ENCODE results near the gene RSPH6A.

Gene RSPH6A

GRCh38 chr19:45814851-45815480 lies at the start of gene RSPH6A:
TSS of gene RSPH6A (minus strand) at chr19:45815308. CDS start at chr19:45815176, 132 bp downstream.
- no peak for DNase-seq

DNA sequence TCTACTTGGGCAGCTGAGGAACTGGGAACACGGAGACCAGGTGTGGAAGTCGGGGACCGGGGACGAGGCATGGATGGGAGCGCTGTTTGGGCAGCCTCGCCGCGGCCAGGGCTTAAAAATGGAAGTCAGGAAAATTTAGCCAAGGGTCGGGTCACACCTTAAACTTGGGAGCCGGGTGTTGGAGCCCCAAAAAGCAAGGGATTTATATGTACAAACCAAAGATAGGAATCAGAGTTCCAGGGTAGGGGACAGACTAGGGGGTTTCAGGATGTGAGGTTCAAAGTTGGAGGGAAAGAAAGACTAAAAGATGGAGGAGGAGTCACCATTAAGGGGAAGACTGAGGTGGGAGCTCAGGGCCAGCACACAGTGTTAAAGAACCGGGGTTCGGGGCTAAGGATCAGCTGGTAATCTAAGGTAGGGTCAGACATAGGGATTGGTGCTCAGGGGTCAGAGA lies 49.5 kb upstream of the RSPH6A start:
- no peak for DNase-seq

GRCh38 chr19:45863840-45864628 lies 48.9 kb upstream of the RSPH6A start, which contains the start of gene FOXA3:
TSS of gene FOXA3 (plus strand) at chr19:45864326. CDS start at chr19:45864457, 131 bp downstream.
- no peak for DNase-seq

DNA sequence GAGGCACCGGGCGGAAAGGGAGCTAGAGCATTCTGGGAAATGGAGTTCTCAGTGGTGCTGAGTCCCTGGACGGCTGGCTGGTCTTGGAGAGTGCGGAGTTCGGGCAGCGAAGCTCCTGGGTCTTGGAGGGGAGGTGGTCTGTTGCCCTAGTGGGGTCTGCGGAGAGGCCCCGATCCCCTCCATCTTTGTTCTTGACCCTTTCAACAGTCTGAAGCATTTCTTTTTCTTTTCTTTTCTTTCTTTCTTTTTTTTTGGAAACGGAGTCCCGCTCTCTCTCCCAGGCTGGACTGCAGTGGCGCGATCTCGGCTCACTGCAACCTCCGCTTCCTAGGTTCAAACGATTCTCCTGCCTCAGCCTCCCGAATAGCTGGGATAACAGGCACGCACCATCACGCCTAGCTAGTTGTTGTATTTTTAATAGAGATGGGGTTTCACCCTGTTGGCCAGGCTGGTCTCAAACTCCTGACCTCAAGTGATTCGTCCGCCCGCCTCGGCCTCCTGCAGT lies 48.3 kb upstream of the RSPH6A start:
- DNase-seq = no peak

DNA sequence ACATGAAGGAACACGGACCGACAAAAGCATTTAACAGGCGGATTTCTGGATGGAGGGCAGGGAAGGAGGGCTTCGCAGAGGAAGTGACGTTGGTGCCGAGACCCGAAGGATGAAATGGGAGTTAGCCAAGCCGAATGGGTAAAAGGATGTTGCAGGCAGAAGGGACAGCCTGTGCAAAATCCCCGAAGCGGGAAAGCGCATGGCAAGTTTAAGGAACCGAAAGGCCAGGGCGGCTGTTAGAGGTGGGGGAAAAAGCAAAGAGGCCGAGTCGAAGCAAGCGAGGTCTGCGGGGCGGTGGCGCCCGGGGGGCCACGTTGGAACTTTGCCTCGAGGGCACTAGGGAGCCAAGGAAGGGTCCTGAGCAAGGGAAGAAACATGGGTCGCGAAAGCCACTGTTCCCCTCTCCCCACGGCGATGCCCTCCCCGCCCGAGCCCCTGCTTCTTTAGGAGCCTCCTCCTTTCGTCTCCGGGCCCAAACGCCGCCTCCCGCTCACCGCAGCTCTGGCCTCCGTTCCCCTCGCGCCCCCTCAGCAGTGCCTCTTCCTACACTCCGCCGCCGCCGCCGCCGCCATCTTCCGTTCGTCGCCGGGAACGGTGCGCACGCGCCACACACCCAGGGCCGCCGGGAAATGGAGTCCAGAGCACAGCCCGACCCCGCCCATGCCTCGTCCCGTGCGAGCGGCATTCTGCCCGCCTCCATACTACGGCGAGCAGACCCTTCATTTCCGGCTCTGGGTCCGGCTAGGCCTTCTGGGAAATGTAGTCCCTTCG lies 47.6 kb upstream of the RSPH6A start, which contains the start of gene SYMPK:
SYMPK (minus strand) TSS at position 584 of the 771 bp plus-strand sequence. CDS start 8,652 bp downstream, outside the sequence.
- peak; percentile 98 for DNase-seq

DNA sequence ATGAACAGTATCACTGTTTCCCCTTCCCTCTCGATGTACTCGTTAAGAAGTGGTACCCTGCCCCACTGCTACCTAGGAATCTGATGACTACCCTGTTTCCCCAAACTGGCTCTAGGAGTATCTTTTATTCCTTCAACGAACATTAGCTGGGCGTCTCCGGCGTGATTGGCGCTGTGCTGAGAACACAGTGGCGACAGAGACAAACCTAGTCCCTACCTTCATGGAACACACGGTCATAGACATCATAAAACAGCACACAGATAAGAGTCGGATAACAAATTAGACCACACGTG lies 47.1 kb upstream of the RSPH6A start:
- DNase-seq = no peak

- DNase-seq = no peak
These were observed 45.5 kb upstream of the RSPH6A start for GRCh38 chr19:45860359-45861259.

GRCh38 chr19:45854167-45854778 lies 39.2 kb upstream of the RSPH6A start:
- no peak for DNase-seq

DNA sequence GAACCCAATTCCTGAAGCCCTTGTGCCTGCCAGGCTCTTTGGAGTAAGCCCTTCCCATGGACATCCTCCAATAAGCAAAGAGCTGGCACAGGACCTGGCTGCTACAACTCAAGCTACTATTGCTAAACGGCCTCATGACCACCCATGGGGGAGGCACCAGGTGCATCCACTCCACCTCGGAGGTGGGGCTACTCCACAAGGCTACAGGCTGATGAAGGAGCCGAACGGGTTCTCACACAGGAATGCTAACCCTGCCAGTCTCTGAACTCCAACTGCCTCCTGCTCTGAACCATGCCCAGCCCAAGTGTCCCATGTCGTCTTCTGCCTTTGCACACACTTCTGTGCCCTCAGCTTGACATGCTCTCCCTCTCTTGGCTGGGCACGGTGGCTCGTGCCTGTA lies 37.9 kb upstream of the RSPH6A start:
- no peak for DNase-seq

DNA sequence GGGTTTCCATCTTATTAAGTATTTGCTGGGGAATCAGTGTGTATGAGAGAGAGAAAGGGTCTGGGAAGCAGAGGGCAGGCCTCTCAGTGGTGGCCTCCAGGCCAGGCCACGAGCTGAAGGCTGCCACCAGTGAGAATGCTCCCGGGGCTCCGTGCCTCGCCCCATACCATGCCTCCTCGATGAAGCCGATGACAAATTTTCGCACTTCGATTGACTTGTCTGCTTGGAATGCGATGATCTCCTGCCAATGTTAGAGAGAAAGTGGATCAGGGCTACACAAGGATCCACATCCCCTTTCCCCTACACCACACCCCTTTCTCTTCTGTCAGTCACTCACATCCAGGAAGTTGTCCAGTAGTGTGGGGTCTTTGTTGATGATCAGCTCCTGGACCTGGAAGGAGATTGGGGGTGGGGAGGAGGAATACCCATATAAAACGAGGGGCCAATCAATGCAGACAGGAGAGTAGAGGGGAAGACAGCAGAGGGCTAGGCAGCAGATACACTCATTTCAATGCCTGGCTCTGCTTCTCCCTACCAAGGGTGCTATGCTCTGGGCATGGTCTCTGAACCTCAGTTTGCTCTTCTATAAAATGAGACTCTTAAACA lies 37.1 kb upstream of the RSPH6A start:
- DNase-seq = no peak

DNA sequence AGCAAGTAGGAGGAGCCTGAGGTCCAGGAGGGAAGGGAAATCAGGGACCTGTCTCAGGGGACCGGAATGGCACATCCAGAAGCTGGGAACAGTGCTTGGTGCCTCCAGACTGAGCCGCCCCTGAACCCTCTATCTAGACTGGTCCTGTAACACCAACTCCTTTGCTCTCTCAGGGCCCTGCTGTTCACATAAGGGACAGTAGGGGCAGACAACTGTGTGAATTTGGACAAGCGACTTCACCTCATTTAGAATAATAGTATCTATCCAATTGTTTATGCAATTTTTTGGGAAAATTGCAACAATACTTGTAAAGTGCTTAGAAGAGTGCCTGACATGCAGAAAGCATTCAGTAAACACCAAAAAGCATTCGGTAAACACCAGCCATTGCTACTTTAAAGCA lies 33.8 kb upstream of the RSPH6A start:
- no peak for DNase-seq

DNA sequence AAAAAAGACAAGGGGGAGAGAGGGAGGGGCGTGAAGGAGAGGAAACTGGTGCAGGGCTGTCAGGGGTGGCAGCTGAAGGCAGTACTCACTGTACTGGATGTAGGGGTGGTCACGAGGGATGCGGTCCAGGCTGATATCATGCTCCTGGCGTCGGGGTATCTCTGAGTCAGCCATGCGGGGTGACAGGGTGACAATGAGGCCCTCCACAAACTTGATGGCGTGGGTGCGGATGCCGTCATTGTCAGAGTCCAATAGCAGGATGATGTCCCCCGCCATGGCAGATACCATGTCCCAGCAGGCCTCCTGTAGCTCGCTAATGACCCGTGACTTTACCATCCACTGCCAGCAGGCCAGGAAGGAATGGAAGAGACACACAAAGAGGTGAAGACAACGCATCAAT lies 32.6 kb upstream of the RSPH6A start:
- DNase-seq = no peak

DNA sequence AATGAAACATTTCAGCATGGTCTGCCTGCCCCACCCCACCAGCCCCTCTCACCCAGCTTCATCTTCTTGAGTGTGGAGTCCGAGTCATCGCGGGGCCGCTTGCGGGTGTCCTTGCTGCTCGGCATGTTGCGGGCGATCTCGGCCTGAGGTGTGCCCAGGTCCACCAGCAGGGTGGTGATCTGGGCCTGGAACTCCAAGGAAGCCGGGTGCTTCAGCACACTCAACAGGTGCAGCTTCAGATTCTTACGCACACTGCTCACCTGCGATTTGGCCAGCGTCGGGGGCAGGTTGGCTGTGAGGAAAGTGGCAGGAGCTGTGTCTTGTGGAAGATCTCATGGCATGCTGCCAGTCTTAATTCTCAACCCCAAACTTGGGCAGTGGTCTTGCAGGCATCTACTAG lies 27.1 kb upstream of the RSPH6A start:
- DNase-seq = no peak

- DNase-seq = no peak
These were observed 19.9 kb upstream of the RSPH6A start for GRCh38 chr19:45834970-45835369.

- no peak for DNase-seq
These were observed 13.8 kb upstream of the RSPH6A start for GRCh38 chr19:45828945-45829344.

- DNase-seq = no peak
These were observed 13.4 kb upstream of the RSPH6A start for GRCh38 chr19:45828523-45828922.

GRCh38 chr19:45827459-45828093 lies 12.5 kb upstream of the RSPH6A start:
- DNase-seq = no peak

DNA sequence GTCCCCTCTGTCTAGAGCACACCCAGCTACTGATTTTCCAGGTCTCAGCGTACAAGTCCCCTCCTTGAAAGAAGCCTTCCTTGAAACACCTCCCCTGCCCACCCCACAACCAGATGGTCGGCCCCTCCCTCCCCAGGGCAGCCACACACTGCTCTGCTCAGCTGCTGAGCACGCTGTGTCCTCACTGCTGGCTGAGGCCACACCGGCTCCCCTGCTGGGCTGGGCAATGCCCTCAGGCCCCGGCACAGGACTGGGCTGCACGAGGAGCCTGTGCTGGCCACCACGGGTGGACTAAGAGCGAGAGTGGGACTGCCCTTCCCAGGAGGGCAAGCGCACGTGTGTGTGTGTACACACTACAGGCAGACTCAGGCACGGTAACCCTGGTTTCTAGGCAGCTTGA lies 11.8 kb upstream of the RSPH6A start:
- DNase-seq = no peak

DNA sequence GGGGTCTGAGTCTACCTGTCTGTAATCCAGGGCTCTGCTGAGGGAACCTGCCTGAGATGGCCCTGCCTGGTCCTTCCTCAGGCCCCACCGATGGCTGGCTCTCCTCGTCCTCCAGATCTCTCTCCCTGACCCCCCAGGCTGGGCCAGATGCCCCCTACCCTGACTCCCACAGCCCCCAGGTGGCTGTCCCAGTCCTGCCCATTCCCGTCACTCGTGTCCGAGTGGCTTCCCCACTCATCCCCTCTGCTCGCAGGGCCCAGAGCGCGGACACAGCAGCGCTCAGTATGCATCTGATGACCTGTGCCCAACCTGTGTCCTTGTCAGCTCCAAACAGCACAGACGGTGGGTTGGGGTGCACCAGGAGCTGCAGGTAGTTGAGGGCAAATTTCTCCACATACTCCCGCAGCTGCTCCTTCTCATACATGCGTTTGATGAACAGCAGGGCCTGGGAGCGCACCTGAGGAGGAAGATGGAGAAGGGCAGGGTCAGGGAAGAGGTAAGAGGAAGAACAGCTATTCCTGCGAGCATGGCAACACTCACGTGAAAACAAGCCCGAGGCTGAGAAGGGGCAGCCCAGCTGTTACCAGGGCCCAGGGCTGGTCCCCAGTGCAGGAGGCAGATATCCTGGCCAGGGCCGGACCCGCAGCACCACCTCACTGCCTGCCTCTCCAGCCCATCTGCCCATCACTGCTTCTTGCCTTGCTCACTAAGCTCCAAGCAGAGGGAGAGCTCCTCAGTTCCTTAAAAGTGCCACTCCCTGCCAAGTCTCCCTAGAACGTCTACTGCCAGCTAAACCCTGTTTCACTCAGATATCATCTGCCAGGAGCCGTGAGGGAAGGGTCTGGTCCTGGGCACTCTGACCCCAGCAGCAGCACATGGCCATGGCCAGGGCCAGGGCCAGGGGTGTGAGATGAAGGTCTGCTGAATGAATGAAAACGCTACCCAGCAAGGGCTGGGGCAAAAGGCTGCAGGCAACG lies 11.1 kb upstream of the RSPH6A start:
- no peak for DNase-seq

- DNase-seq = no peak
These were observed 10.1 kb upstream of the RSPH6A start for GRCh38 chr19:45825263-45825605.

Measured in NK-92 treated with Interleukin-12 subunit alpha and Interleukin-12 subunit beta, amount 100 ng/mL, for 24 hours (cell line).